HCT116 (cell line): ENCODE results near the gene RPL34. TPM values are rescaled to one million over a fixed set of nuclear protein-coding genes. Genes with fewer than 3 reads are reported as not detected.

ENCODE experiments used
- ATAC-seq: fragments of 200-7000 bp; cut with Tn5 transposase; 2 replicates; pipeline ENCODE4 v1.9.1; 2020; ENCODE audit warnings: mild to moderate bottlenecking, moderate library complexity
- BruUV-seq: library from RNA; stranded (reverse); fragments of 400-500 nt; replicated peaks from 2 replicates; lab custom pipeline; 2021; lab: Mats Ljungman, UMichigan
- CTCF ChIA-PET: fragments of 300-600 bp; sonication (Branson Sonifier 250); formaldehyde crosslinking; loops from one replicate; lab custom pipeline; 2021; ENCODE audit warnings: antibody characterized with exemption; lab: Charles Lee
- POLR2A ChIA-PET: fragments of 300-600, 350-600 bp; sonication (Branson Sonifier 250); formaldehyde crosslinking; loops from one replicate; lab custom pipeline; 2021; ENCODE audit warnings: antibody characterized with exemption; lab: Charles Lee
- RAD21 ChIA-PET, 2 experiments: fragments of 300-600 bp; sonication (Branson Sonifier 250); formaldehyde crosslinking; loops; one replicate each; lab custom pipeline; 2023; ENCODE audit warnings: low total read pairs in 2 of 2; ENCODE audit not compliant: uncharacterized antibody in 2 of 2, unreplicated experiment in 2 of 2, low non-redundant PET in 1 of 2; lab: Charles Lee
- DNase-seq: peaks from one replicate; pipeline ENCODE4 v3.0.0-alpha.2; 2010; ENCODE audit warnings: low read depth, low spot score
- H2AFZ ChIP-seq: fragments of 200-600 bp; shearing (Covaris generic), sonication (generic); 2 replicates; pipeline ENCODE4 v1.6.1; 2017; ENCODE audit warnings: low read depth, mixed run types, mixed read lengths, antibody characterized with exemption, low read length; ENCODE audit not compliant: poor library complexity, severe bottlenecking
- H3K27ac ChIP-seq: 2 replicates; pipeline ENCODE4 v1.5.1; 2012; ENCODE audit warnings: low read depth, low read length
- H3K27me3 ChIP-seq: fragments of 200-600 bp; sonication (generic); 2 replicates; pipeline ENCODE4 v1.6.1; 2016; ENCODE audit warnings: mixed run types, low read length, mixed read lengths; ENCODE audit not compliant: insufficient read depth
- H3K36me3 ChIP-seq, 2 experiments: fragments of 200-500 bp in 1 of 2; fragments of 200-600 bp in 1 of 2; sonication (Bioruptor generic) in 1 of 2; sonication (generic) in 1 of 2; 2 replicates each; pipeline versions ENCODE4 v1.5.1 to v1.6.1; 2014 to 2016; ENCODE audit warnings: low read length in 2 of 2, inconsistent platforms in 1 of 2, mixed read lengths in 1 of 2, mixed run types in 1 of 2; ENCODE audit not compliant: insufficient read depth in 2 of 2, control insufficient read depth in 1 of 2
- H3K4me1 ChIP-seq, 2 experiments: fragments of 200-600 bp in 1 of 2; sonication (generic) in 1 of 2; 2 replicates each; pipeline versions ENCODE4 v1.5.1 to v1.6.1; 2012 to 2017; ENCODE audit warnings: low read length in 2 of 2, inconsistent platforms in 1 of 2, mild to moderate bottlenecking in 1 of 2, mixed read lengths in 1 of 2, mixed run types in 1 of 2, moderate library complexity in 1 of 2; ENCODE audit not compliant: insufficient read depth in 2 of 2, control insufficient read depth in 1 of 2
- H3K4me2 ChIP-seq: fragments of 200-600 bp; sonication (generic); 2 replicates; pipeline ENCODE4 v1.6.1; 2017; ENCODE audit warnings: mixed run types, low read length, mixed read lengths
- H3K4me3 ChIP-seq, 2 experiments: fragments of 200-600 bp in 1 of 2; sonication (generic) in 1 of 2; replicated peaks in 1 of 2; 2 replicates each; pipeline ENCODE4 v1.5.1; 2011 to 2016; ENCODE audit warnings: low read length in 2 of 2, control low read depth in 1 of 2, low read depth in 1 of 2, mild to moderate bottlenecking in 1 of 2, mixed read lengths in 1 of 2, mixed run types in 1 of 2
- H3K79me2 ChIP-seq: fragments of 200-600 bp; sonication (generic); 2 replicates; pipeline ENCODE4 v1.6.1; 2017; ENCODE audit warnings: mild to moderate bottlenecking, mixed run types, low read length, moderate library complexity, mixed read lengths; ENCODE audit not compliant: insufficient read depth
- H3K9ac ChIP-seq: fragments of 200-600 bp; sonication (generic); 2 replicates; pipeline ENCODE4 v1.6.1; 2016; ENCODE audit warnings: low read length, mixed read lengths
- H3K9me2 ChIP-seq: fragments of 200-600 bp; sonication (generic), shearing (Covaris generic); 2 replicates; pipeline ENCODE4 v1.6.1; 2017; ENCODE audit warnings: mixed run types, mild to moderate bottlenecking, moderate library complexity; ENCODE audit not compliant: insufficient read depth
- H3K9me3 ChIP-seq, 2 experiments: fragments of 200-500 bp in 1 of 2; fragments of 200-600 bp in 1 of 2; sonication (Bioruptor generic) in 1 of 2; sonication (generic) in 1 of 2; 2 replicates each; pipeline ENCODE4 v1.6.1; 2014 to 2017; ENCODE audit warnings: low read length in 2 of 2, mixed read lengths in 2 of 2, inconsistent platforms in 1 of 2, low read depth in 1 of 2, mild to moderate bottlenecking in 1 of 2, mixed run types in 1 of 2, moderate library complexity in 1 of 2; ENCODE audit not compliant: control insufficient read depth in 1 of 2, insufficient read depth in 1 of 2
- H4K20me1 ChIP-seq: fragments of 200-600 bp; sonication (generic), shearing (Covaris generic); 2 replicates; pipeline ENCODE4 v1.6.1; 2017; ENCODE audit warnings: mixed run types, mild to moderate bottlenecking, moderate library complexity; ENCODE audit not compliant: insufficient read depth
- ATF3 ChIP-seq: IDR thresholded peaks from 2 replicates; pipeline ENCODE4 v1.6.1; 2012
- CBX3 ChIP-seq: IDR thresholded peaks from 2 replicates; pipeline ENCODE4 v1.6.1; 2012; ENCODE audit warnings: low read depth
- CEBPB ChIP-seq: IDR thresholded peaks from 2 replicates; pipeline ENCODE4 v1.6.1; 2012; ENCODE audit warnings: low read depth
- CTCF ChIP-seq, 3 experiments: fragments of 200-600 bp in 1 of 3; sonication (generic) in 1 of 3; IDR thresholded peaks in 2 of 3; conservative IDR thresholded peaks in 1 of 3; 2 replicates each; pipeline ENCODE4 v1.5.1; 2012 to 2017; ENCODE audit warnings: low read depth in 2 of 3, low read length in 2 of 3, antibody characterized with exemption in 1 of 3, borderline replicate concordance in 1 of 3, control low read depth in 1 of 3, mild to moderate bottlenecking in 1 of 3, mixed read lengths in 1 of 3, mixed run types in 1 of 3, moderate library complexity in 1 of 3; ENCODE audit not compliant: insufficient read depth in 1 of 3
- EGR1 ChIP-seq: IDR thresholded peaks from 2 replicates; pipeline ENCODE4 v1.6.1; 2012; ENCODE audit warnings: low read depth
- ELF1 ChIP-seq: IDR thresholded peaks from 2 replicates; pipeline ENCODE4 v1.6.1; 2012; ENCODE audit warnings: low read depth, borderline replicate concordance
- FOSL1 ChIP-seq: IDR thresholded peaks from 2 replicates; pipeline ENCODE4 v1.6.1; 2012; ENCODE audit warnings: low read depth
- JUND ChIP-seq: IDR thresholded peaks from 2 replicates; pipeline ENCODE4 v1.6.1; 2012
- MAX ChIP-seq: IDR thresholded peaks from 2 replicates; pipeline ENCODE4 v1.6.1; 2012
- POLR2AphosphoS5 ChIP-seq: IDR thresholded peaks from 2 replicates; pipeline ENCODE4 v1.6.1; 2011; ENCODE audit warnings: mild to moderate bottlenecking, low read depth, low read length, moderate library complexity
- REST ChIP-seq: IDR thresholded peaks from 2 replicates; pipeline ENCODE4 v1.6.1; 2012; ENCODE audit warnings: low read depth
- SIN3A ChIP-seq: IDR thresholded peaks from 2 replicates; pipeline ENCODE4 v1.6.1; 2012; ENCODE audit warnings: low read depth
- SP1 ChIP-seq: IDR thresholded peaks from 2 replicates; pipeline ENCODE4 v1.6.1; 2012; ENCODE audit warnings: low read depth
- SRF ChIP-seq: IDR thresholded peaks from 2 replicates; pipeline ENCODE4 v1.6.1; 2012; ENCODE audit warnings: low read depth
- TCF7L2 ChIP-seq: IDR thresholded peaks from 2 replicates; pipeline ENCODE4 v1.7.0; 2011; ENCODE audit warnings: borderline replicate concordance, inconsistent platforms; ENCODE audit not compliant: insufficient read depth, insufficient read length; ENCODE audit errors: extremely low read depth
- YY1 ChIP-seq: IDR thresholded peaks from 2 replicates; pipeline ENCODE4 v1.6.1; 2011; ENCODE audit warnings: low read length, low read depth, moderate library complexity, mild to moderate bottlenecking; ENCODE audit not compliant: insufficient replicate concordance; ENCODE audit errors: extremely low read depth
- ZBTB33 ChIP-seq: IDR thresholded peaks from 2 replicates; pipeline ENCODE4 v1.6.1; 2011; ENCODE audit warnings: mild to moderate bottlenecking, low read length, moderate library complexity; ENCODE audit not compliant: insufficient replicate concordance; ENCODE audit errors: extremely low read depth
- ZFX ChIP-seq: fragments of 450-650 bp; IDR thresholded peaks from 2 replicates; pipeline ENCODE4 v1.6.1; 2017
- intact Hi-C: fragments of 100-400 bp; cut with micrococcal nuclease; formaldehyde crosslinking; loops from 2 replicates; pipeline ENCODE4 v1.10.0; 2022
- total RNA-seq: library from RNA; stranded (reverse); gene quantifications from one replicate; pipeline ENCODE4 v1.2.1, GENCODE V29; 2021; ENCODE audit not compliant: unreplicated experiment

Gene RPL34
- total RNA-seq, 1 experiment from 2014 or later: 1,359 TPM

- ChIA-PET CTCF (interaction anchor here (0.8 kb wide), 1 partner anchor 519 kb away, joined by 3 read pairs; no protein-coding TSS in a partner anchor), POLR2A (interaction anchor here (1.4 kb wide), 1 partner anchor 12 kb away, joined by 6 read pairs; no protein-coding TSS in a partner anchor), RAD21 (no interaction called here)
- TSS peak; percentile 82 for BruUV-seq
- peaks cover 50% of the 10 kb centered on the region for H3K79me2 ChIP-seq
- no peaks in the 10 kb centered on the region for H4K20me1 ChIP-seq
- intact Hi-C loops: loop anchor here (1.0 kb wide), 1 partner anchor 30 kb away; the partner anchor contains the start of gene RPL34
- no peaks in the 10 kb centered on the region for H3K9me2 ChIP-seq
- peak within 1 kb of the TSS; percentile 90 for H2AFZ ChIP-seq
- peaks cover 4 to 6% of the 10 kb centered on the region in 2 experiments; a peak in 3 of 4 replicates for H3K4me1 ChIP-seq
- H3K9ac ChIP-seq: peak within 1 kb of the TSS; percentile 89
- DNase-seq: peak; percentile 95
- peak within 1 kb of the TSS; percentile 73 for H3K4me2 ChIP-seq
- H3K4me3 ChIP-seq: peak within 1 kb of the TSS; percentile 65 to 84
- H3K36me3 ChIP-seq: 0 out of 4 replicates have a peak, but pooled peaks cover 0 to under 1% of the 10 kb centered on the region in 2 experiments
- H3K9me3 ChIP-seq: no peaks in the 10 kb centered on the region
- peak within 1 kb of the TSS; percentile 49 for H3K27ac ChIP-seq
- no peaks in the 10 kb centered on the region for H3K27me3 ChIP-seq
- ATAC-seq: peak; percentile 91
- TF ChIP-seq ATF3 (no peak), SP1 (peak; percentile 66), ZFX (peak; percentile 64), REST (no peak), JUND (no peak), POLR2AphosphoS5 (peak; percentile 91), ZBTB33 (no peak), CTCF (IDR thresholded peaks at IDR 0.05 in 2 of 3, conservative IDR thresholded peaks at IDR 0.05 in 1 of 3; ENCODE audit: borderline replicate concordance in 1 of 3, insufficient read depth in 1 of 3, low read depth in 2 of 3, low read length in 2 of 3) (no peak), TCF7L2 (peak; percentile 71), MAX (peak; percentile 82), SRF (no peak), EGR1 (no peak), CBX3 (no peak), ELF1 (peak; percentile 27; the same call in 1 of the 2 replicates), SIN3A (peak; percentile 1; the same call in 1 of the 2 replicates), CEBPB (no peak), FOSL1 (no peak), YY1 (peak; percentile 54)
Measured at GRCh38 chr4:108650212-108651013, 30.0 kb downstream of the RPL34 start, which contains the start of gene OSTC. OSTC (plus strand) TSS chr4:108650599; CDS start chr4:108650656, 57 bp downstream.
